Left forelimb (tissue), 1 donor: Measurements from ENCODE around the gene SERINC5.
A peak's percentile ranks its signal among the peaks of the same experiment; 100 is the strongest.

Experiments used
- DNase-seq: peaks from one replicate; pipeline ENCODE4 v3.0.0-alpha.2; 2018; ENCODE audit warnings: low spot score

Gene SERINC5

DNA sequence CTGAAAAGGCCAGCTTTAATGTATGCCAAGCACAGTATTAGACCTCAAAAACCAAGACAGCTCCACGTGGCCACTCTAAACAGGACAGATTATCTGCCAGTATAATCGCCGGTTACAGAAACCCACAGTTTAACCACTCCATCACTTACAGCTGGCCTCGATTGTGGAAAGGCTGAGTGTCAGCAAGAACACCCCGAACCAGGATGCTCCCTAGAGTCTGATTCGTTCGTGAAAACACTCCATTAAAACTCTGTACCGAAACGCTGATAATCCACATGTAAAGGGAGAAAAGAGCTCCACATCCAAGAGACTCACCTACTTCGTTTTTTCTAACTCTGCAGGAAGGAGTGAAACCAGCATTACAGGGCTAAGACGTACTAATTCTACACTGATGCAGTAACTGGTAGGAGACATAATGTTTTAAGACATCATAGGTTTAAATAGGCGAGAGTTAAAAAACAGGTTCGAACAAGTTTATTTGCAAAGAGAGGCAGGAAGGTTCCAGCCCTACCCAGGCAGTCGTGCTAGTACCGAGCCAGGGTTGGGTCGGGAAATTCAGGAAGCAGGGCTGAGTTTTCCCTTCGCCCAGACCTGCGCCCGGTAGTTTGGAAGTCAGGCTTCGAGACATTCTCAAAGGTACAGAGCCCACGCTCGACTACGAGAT is 949 bp downstream of the SERINC5 start:
- DNase-seq, result no peak

DNA sequence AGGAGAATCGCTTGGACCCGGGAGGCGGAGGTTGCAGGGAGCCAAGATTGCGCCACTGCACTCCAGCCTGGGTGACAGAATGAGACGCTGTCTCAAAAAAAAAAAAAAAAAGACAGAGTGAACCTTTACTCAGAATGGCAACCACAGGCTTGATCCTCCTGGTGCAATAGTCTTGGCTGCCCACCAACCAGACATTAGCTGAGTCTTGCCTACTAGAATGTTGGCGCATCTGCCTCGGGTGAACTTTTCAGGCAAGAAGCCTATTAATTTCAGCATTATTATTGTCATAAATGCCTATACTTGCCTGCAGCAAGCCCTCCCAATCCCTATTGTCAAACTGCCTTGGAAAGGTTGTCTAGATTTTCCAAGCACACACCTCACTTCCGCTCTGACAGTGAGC is 4.2 kb downstream of the SERINC5 start:
- DNase-seq, result no peak

GRCh38 chr5:80250801-80251200 is 5.0 kb downstream of the SERINC5 start:
- DNase-seq, result no peak

GRCh38 chr5:80249901-80250300 is 5.9 kb downstream of the SERINC5 start:
- no peak for DNase-seq

GRCh38 chr5:80248378-80248777 is 7.5 kb downstream of the SERINC5 start:
- no peak for DNase-seq

DNA sequence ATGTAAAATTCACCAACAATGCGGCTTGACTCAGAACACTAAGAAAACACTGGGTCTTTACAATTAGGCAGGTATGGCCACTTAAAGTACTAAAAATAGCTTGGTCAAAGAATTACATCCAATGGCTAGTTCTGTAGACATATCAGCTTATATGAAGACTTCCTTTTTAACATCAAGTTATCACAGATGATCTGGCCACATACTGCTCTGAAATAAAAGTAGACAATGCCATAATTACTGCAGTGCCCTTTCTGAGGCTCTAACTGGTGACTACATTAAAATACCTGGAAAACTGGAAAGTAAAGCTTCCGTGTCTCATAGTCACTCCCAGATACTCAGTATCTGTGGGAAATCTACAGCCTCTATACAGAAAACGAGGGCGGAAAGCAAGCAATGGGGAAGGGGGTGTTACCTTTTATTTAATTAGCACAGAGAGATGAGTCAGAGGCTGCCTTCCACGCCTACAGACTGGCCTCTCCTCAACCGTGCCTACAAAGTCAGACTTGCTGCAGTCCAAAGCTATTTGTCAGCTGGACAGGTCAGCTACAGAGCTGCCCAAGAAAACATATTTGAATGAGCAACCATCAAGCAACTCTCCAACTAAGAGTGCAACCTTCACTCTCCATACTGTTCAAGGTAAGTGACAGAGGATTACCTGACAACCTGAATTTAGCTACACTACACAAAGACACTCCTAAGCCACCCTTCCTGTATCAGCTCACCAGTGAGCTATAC is 8.7 kb downstream of the SERINC5 start:
- DNase-seq, result no peak

GRCh38 chr5:80246001-80246758 is 9.7 kb downstream of the SERINC5 start:
- DNase-seq, result no peak

- no peak for DNase-seq
Observed at GRCh38 chr5:80243567-80243966, 12.3 kb downstream of the SERINC5 start.

GRCh38 chr5:80242849-80243248 is 13.0 kb downstream of the SERINC5 start:
- DNase-seq, result no peak

DNA sequence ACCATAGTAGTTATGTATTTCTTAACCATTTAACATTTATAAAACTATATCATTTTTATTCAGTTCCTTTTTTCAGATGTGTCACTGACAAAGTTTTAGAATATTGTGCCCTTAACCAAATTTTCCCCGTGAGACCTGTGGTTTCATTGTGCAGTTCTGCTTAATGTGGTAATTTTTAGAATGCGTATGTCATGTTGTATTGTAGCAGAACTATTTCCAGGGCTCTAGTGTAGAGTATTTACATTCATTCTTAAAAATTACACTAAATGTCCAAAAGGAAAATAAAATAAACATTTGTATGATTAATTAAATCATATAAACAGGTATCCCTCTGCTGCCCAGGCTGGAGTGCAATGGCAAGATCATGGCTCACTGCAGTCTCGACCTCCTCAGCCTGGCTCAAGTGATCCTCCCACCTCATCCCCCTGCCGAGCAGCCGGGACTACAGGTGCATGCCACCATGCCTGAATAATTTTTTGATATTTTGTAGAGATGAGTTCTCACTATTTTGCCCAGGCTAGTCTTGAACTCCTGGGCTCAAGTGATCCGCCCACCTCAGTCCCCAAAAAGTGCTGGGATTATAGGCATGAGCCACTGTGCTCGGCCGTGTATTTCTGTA is 15.4 kb downstream of the SERINC5 start:
- DNase-seq, result no peak

DNA sequence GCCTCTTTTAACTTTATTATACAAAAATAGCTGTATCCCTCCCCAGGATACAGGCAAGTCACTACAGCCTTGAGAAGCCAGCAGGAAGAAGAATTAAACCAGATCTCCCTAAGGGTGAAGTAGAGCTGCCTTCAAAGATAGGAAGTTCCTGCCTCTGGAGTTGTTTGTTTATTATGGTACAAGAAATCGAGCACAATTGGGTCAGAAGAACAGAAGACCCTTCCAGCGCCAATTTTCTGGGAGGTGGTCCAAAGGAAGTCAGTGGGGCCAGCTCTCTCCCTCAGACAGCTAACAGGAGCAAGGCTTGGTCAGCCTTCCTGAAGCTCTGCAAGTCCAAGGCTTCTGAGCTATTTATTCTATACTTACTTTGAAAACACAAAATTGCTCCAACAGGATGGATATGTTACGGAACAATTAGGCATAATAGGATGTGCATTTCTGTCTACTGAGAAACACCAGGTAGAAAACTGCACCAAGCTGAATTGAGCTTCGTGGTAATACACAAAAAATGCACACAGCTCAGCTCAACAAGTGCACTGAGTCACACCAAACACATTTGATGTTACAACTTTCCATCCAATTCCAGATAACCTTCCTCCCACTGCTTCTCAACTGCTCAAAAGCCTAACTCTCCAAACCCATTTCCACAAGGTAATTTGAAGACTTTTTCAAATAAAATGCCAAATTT is 16.0 kb downstream of the SERINC5 start:
- DNase-seq, result no peak

- peak; percentile 78 for DNase-seq
Observed at GRCh38 chr5:80238778-80239679, 16.8 kb downstream of the SERINC5 start.

DNA sequence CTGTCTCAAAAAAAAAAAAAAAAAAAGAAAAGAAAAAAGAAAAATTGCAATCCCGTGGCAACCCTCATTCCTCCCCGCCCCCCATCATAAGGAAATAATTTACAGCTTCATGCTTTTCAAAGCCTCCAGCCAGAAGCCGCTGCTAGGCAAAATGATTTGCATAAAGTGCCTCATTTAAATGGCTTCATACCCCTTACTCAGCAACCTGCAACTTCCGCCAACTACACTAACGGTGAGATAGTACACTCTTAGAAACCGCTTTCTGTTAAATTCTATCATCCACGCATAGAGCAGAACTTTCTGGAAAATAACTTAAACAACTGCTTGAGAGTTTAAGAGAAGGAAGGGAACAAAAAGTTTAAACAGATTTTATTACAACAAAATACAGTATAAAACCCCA is 17.8 kb downstream of the SERINC5 start:
- DNase-seq, result no peak

GRCh38 chr5:80237243-80237642 is 18.6 kb downstream of the SERINC5 start:
- no peak for DNase-seq

- no peak for DNase-seq
Observed at GRCh38 chr5:80234116-80234948, 21.5 kb downstream of the SERINC5 start.

GRCh38 chr5:80231693-80232092 is 24.2 kb downstream of the SERINC5 start:
- DNase-seq, result no peak

DNA sequence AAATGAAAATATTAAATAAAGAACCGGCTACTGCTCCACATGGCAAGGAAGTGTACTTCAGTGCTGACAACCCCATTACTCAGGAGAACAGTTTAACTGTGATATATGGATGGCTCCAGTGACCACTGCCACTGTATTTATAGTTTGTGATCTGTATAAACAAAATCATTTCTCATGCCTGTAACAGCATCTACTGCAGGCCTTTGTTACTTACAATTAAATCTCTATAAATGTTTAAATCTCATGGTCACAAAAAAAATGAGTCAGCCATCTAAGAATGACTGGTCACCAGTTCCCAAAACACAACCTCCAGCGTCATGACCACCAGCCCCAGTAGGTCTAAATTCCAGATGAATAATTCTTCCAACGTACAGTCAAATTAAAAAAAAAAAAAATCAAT is 24.6 kb downstream of the SERINC5 start:
- no peak for DNase-seq

DNA sequence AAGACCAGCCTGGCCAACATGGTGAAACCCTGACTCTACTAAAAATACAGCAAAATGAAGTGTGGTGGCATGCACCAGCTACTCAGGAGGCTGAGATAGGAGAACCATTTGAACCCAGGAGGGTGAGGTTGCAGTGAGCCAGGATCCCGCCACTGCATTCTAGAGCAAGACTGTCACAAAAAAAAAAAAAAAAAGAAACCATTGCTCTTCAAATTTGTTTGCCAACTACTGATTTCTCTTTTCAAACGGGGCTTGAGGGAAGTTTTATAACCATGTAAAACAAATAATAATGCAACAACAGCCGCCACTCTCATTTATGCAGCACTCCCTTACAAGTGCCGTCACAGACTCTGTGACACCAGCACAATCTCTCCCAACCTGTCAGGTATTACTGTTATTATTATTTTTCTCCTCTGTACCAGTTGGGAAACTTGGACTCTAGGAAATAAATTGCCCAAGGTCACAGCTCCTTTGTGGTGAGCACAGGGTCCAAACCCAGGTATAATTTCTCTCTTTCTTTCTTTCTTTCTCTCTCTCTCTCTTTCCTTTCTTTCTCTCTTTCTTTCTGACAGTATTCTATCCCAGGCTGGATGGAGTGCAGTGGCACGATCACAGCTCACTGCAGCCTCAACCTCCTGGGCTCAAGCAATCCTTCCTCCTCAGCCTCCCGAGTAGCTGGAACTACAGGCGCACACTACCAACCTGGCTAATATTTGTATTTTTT is 25.4 kb downstream of the SERINC5 start:
- no peak for DNase-seq

GRCh38 chr5:80229902-80230255 is 26.0 kb downstream of the SERINC5 start:
- DNase-seq, result no peak
